Measurements from ENCODE around the gene DDAH1.

GRCh38 chr1:85387781-85388180, 77.2 kb downstream of the DDAH1 start:
- TF ChIP-seq POLR2AphosphoS5 (IDR thresholded peaks at IDR 0.05; ENCODE audit: low read depth): no peak
- TF ChIP-seq CTCF (conservative IDR thresholded peaks at IDR 0.05; ENCODE audit: low read depth in 2 of 2): no peak
- TF ChIP-seq EZH2 (IDR thresholded peaks at IDR 0.05; ENCODE audit: low read depth, unreplicated experiment): no peak
- TF ChIP-seq EZH2phosphoT487 (IDR thresholded peaks at IDR 0.05; ENCODE audit: unreplicated experiment): no peak
- TF ChIP-seq STAT1 (IDR thresholded peaks at IDR 0.05; ENCODE audit: unreplicated experiment): no peak
- no peak for TF ChIP-seq REST (IDR thresholded peaks at IDR 0.05; ENCODE audit: unreplicated experiment)
- no peak for TF ChIP-seq ETS1 (IDR thresholded peaks at IDR 0.05)
- no peak for TF ChIP-seq CREB1 (CRISPR knock-in tag; IDR thresholded peaks at IDR 0.05; ENCODE audit: low read depth)
- no peak for TF ChIP-seq ZNF331 (CRISPR knock-in tag; IDR thresholded peaks at IDR 0.05; ENCODE audit: low read depth)
- no peak for TF ChIP-seq JUNB (IDR thresholded peaks at IDR 0.05; ENCODE audit: unreplicated experiment)
- no peak for TF ChIP-seq ZNF114 (CRISPR knock-in tag; IDR thresholded peaks at IDR 0.05)
- no peak for TF ChIP-seq NANOG (IDR thresholded peaks at IDR 0.05; ENCODE audit: borderline replicate concordance)
- no peak for TF ChIP-seq ZNF462 (CRISPR knock-in tag; IDR thresholded peaks at IDR 0.05)

Data from GM23338 (cell line).